GM12891 (cell line): ENCODE data around the gene FAM241B.

Experiments used
- PAX5 ChIP-seq: IDR thresholded peaks from 2 replicates; pipeline ENCODE4 v1.6.1; 2011; ENCODE audit warnings: low read length, moderate library complexity, mild to moderate bottlenecking; ENCODE audit not compliant: insufficient read depth, severe bottlenecking
- POLR2A ChIP-seq: IDR thresholded peaks from 2 replicates; pipeline ENCODE4 v1.6.1; 2011; ENCODE audit warnings: low read depth, low read length, control low read depth
- POLR2AphosphoS5 ChIP-seq: IDR thresholded peaks from 2 replicates; pipeline ENCODE4 v1.6.1; 2011; ENCODE audit warnings: low read depth, low read length, control low read depth
- SPI1 ChIP-seq: IDR thresholded peaks from 2 replicates; pipeline ENCODE4 v1.6.1; 2011; ENCODE audit warnings: low read depth, low read length, control low read depth
- TAF1 ChIP-seq: IDR thresholded peaks from 2 replicates; pipeline ENCODE4 v1.6.1; 2011; ENCODE audit warnings: low read depth, low read length, control low read depth

- TF ChIP-seq TAF1: no peak
- no peak for TF ChIP-seq POLR2AphosphoS5
- no peak for TF ChIP-seq SPI1
- no peak for TF ChIP-seq POLR2A
- no peak for TF ChIP-seq PAX5
Measured at GRCh38 chr10:69673521-69673920, 43.5 kb downstream of the FAM241B start.
